NOMO-1 treated with dmso at 0.1 percent for 144 hours (cell line): ENCODE data around the gene CTNNA2.
"Not testable (repeated sequence)": the region's sequence is repeated elsewhere in the genome, so short reads cannot be mapped to it uniquely, and the experiment has no call there.

ENCODE experiments used
- DNase-seq: peaks from one replicate; lab custom pipeline; 2025; ENCODE audit not compliant: unreplicated experiment; lab: John Stamatoyannopoulos, UW

CTNNA2 gene

DNA sequence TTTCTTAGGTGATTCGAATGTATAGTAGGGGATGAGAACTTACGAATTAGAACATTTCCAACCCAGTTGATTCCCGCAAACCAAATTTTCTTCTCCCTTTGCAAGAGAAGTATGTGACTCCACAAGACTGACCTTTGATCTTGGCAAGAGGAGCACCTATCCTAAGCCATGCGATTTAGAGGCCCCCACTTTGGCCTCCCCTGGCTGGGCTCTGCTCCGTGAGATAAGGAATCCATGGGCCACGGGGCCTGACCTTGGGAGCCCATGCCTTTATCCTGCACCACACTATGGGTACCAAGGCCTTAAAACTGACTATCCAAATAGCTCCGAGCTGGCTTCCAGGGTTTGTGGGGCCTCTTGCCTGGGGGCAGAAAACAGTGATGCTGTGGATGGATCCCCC is 656.0 kb downstream of the CTNNA2 start:
- DNase-seq, result no peak

DNA sequence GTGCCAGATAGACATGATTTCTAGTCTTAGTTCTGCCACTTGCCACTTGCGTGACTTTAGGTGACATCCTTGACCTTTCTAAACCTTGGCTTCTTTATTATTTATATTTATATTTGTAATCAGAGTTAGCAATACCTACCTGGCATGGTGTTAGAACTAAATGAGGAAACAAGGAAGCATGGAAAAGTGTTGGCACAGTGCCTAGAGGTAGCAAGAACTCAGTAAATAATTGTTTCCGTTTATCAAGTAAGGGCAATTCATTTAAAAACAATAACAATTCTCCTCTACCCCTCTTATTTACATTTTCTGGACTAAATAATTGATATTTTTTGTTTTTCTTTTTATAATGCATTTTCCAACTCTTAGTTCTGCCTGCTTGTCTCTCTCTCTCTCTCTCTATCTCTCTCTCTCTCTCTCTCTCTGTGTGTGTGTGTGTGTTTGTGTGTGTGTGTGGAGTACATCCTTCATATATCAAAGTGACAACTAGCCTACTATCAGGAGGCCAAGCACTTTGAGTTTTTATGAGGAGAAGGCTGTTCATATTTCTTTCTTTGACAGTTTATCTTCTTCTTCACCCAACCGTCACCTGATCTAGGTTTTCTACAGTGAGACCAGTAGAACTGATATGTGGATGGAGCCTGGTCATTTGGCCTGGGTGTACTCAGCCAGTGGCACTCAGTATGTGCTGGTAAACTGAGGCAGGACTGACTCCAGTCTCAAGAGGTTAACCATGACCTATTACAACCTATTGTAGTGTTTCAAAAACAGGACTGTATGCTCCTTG is 657.2 kb downstream of the CTNNA2 start:
- no peak for DNase-seq

DNA sequence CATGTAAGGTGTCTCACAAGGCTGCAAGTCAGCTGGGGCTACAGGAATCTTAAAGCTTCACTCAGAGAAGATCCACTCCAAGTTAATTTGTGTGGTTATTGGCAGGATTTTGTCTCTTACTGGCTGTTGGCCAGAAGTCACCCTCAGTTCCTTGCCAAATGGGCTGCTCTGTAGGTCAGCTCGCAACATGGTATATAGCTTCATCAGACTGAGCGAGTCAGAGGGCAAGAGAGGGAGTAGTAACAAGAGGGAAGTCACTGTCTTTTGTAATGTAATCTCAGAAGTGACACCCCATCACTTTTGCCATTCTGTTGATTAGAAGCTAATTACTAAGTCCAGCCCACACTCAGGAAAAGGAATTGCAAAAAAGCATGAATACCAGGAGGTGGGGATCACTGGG is 672.2 kb downstream of the CTNNA2 start:
- no peak for DNase-seq

DNA sequence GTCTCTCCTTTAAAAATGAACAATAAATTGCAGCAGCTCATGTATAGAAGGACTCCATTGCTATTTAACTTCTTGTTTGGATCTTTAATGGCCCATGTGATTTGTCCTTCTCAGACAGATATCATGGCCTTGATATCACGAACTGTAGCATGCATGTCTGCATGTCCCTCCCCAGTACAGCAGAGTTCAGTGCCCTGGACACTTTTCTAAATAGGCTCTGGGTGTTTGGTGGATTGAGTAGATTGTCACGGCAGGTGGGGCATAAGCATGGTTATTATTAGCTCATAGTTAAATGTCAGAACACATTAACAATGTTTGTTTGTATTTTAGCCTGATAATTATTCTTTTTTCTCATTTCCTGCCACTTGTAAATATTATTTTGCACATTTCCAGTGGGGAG is 673.4 kb downstream of the CTNNA2 start:
- no peak for DNase-seq

DNA sequence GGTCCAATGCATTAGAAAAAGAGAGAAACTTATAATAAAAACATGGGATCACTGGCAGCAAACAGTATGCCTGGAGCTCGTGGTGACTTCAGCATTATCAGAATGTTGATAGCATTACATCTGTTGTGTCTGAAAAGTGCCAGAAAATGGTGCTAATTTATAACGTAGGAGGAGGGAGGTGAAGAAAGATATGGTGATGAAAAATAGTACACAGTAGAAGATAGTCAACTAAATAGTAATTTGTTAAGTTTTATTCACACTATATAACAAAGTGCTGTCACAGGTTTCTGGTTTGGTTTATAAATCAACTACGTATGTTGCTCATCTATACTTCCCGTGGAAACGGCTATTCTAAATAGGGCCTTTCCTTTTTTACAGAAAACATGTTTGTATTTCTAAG is 674.3 kb downstream of the CTNNA2 start:
- no peak for DNase-seq

DNA sequence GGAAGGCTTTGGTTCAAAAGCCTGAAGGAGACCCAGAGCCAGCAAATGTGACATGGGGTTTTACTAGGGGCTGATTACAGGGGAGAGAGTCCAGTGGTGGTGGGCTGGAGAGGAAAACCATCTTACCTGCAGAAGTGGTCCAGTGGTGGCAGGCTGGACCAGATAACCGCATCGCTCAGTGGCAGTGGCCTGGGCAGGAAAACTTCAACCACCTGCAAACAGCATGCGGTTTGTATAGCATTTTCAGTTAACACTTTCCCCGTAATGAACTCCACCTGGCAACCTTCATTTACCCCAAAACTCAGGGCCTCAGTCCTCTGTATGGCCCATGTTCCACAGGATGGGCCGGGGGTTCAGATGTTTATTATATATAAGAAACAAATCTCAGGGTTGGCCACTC is 677.3 kb downstream of the CTNNA2 start:
- no peak for DNase-seq

DNA sequence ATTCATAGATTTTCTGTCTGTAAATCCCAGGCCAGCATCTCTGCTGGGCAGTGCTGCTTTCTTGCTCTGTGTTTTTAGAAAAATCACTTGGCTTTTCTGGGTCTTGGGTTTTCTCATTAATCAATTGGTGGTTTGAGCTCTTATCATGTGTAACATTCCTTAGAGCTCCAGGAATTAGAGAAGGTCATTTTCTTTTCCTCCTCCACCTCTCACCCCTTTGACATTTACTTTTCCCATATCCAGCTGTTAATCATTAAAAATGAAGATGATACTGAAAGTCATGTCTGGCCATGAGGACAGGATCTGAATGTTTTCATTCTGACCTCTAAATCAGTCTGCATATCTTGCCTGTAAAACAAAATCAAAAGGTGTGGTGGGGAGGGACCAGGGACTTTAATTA is 680.7 kb downstream of the CTNNA2 start:
- no peak for DNase-seq

DNA sequence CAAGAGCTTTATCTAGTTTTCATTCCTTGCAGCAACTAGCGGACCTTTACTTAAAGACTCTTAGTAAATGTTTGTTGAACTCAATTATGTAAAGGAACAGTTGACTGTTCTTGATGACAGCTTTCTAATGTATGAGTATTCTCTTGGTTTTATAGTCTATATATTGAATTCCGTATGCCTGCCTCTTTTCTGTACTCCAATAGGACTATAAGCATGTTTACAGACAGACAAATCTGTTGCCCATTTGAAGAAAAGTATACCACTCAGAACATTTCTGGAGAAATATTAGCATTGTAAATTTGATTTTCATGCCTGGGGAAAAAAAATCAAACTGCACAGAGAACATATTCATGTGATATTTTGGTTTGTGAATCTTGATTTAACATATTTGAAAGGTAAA is 682.2 kb downstream of the CTNNA2 start:
- DNase-seq, result no peak

DNA sequence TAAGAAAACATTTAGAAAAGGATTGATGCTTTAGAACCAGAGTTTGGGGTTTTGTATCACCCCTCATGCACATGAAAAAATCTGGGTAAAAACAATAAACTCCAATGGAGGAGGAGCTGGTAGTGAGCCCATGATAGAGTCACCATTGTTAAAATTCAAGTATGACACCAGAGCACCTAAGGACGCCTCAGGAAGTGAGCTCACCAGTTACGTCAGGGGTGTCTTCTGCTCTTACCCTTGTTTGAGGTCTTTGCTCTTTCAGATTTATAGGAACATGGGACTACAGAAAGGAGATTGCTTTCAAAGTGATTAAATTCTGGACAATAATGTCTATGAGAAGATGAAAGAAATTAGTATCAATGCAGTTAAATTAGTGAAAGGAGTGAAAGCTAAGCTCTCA is 685.2 kb downstream of the CTNNA2 start:
- no peak for DNase-seq

DNA sequence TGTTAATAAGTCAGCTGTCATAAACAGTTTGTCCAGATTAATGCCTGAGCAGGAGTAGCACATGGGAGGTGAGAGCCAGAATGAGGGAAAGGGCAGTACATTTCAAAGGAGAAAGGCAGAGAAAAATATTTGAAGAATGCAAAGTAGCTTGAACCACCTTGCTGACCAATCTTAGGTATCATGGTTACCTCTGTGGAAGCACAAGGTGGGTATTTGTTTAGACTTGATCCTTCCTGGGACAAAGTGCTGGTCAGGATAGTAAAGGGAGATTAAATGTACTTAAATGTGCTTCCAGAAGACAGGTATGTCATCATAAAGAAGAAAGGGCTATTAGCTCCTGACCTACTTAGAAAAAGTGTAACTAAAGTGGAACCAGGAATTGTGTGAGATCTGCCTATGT is 686.7 kb downstream of the CTNNA2 start:
- no peak for DNase-seq

DNA sequence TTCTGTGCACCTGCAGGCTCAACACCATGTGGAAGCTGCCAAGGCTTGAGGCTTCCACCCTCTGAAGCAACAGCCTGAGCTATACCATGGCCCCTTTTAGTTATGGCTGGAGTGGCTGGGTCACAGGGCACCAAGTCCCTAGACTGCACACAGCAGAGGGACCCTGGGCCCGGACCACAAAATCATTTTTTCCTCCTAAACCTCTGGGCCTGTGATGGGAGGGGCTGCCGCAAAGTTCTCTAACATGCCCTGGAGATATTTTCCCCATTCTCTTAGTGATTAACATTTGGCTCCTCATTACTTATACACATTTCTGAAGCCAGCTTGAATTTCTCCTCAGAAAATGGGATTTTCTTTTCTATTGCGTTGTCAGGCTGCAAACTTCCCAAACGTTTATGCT is 691.1 kb downstream of the CTNNA2 start:
- DNase-seq, result not testable (repeated sequence)

DNA sequence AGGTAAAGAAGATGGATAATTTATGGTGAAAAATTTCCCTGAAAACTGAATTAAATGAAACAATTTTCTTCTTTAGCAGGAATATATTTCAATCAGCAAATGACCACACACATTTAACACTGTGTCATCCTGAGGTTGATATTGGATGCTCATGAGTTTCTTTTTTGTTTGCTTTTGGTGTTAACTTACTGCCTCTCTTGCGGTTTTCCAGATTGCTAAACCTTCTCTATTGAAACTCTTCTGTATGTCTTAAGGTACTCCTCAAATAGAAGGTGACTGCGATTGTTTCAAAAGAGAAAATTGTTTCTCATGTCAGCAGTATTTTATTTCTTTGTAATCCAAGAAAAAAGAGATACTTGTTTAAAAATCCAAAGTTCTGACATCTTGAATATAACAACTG is 692.6 kb downstream of the CTNNA2 start:
- no peak for DNase-seq

DNA sequence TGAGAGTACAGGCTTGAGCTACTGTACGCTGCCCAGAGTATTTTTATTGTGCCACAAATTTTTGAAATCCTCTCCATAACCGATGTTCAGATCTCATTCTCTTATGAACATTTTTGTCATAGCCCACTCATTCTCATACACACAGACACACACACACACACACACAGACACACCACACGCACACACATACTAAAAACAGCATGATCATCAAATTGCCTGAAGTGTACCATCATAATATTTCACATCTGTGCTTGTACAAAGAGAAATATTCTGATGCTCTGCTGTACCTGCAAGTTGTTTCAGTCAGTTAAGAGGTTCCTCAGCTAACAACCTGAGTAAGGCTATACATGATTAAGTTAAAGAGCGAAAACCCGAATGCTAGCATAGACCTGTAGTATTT is 696.6 kb downstream of the CTNNA2 start:
- DNase-seq, result no peak

DNA sequence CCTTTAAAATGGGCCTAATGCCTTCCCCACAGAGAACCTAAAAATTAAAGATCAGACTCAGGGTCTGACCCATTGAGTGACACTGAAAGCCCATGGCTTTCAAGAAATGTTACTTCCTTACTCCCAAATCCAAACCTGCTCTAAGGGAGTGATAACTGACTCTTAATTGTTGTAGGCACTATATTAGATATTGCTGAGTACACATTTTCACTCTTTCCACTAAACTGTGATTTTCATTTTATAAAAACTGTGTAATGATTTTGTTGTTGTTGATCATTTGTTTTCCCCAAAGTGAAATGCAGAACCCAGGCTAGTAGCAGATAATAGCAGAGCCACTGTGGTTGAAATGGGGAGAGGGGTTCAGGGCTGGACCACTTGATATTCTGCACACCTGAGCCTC is 704.6 kb downstream of the CTNNA2 start:
- no peak for DNase-seq

DNA sequence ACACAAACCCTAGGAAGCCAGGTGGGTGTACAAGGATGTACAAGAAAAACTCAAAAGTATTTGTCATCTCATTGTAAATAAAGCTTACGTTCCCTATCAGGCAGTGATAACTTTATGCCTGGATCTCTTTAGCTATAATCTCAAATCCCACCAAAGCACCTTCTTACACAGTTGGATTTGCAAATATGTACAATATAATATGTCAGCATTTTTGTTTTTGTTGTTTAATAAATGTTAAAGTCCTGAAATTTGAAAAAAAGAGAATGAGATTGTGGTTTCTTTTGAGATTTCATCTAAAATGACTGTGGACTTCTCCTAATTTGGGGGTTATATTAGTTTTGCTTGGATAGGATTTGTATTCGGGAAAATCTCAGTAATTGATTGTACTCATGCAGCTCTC is 709.8 kb downstream of the CTNNA2 start:
- no peak for DNase-seq

DNA sequence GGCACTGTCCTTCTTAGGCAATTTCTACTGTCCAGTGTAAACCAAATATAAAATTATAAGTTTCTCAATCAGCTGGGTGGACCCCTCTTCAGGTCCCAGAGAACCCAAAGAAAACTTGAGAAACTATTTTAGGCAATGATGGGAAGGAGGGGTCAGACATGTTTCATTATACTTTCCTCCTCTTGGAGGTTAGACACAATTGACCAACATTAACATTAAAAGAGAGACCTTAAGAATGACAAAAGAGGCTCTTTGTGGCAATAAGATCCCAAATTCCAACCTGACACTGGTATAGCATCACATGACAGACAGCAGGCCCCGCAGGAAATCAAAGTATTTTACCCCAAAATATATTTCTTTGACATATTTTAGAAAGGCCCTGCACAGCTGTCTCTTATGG is 718.6 kb downstream of the CTNNA2 start:
- DNase-seq, result no peak

DNA sequence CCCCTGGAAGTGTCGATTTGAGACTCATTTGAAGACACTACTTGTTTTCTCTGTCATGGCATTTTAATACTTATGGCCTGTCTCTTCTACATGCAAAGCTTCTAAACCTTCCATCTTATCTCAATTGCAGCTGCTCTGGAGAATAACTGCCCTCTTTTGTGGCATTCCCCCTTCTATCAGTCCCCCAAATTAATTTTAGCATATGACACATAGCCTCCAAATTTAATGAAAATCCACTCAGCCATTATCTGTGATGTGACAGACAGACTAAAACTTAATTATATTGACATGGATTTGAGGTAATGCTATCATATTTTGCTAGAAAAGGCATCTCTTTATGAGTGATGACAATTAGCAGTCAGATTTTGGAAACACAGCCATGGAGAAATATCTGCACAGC is 720.5 kb downstream of the CTNNA2 start:
- DNase-seq, result no peak

DNA sequence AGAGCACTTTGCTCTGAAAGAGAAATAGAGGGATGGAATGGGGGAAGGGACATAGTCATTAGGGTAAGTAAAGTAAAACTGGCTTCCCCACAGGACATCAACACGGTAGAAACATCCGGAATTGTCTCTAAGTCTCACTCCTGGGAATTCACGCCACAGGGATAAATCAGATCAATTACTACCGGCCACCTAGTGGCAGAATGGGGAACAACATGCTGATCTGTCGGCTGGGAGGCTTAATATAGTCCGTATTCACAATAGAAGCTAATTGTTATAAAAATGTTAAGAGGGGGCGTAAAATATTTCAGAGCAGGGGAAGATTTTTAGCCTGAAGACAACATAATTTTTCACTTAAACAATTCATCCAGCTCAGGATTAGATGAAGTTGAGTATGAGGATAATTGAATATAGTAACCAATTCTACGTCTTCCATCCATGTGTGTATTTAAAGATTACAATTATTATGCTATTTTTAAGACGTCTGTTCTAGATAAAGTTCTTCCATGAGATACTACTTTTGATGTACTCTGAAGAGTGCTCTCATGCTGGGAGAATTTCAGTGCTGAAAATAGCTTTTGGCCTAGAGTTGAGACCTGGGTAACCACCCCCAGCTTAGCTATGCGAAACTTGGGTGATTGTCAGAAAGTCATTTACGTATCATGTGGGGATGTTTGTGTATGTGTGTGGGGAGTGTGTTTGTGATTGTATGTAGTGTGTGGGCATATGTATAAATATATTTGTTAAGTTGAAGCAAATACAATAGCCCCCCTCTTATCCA is 726.0 kb downstream of the CTNNA2 start:
- DNase-seq, result no peak

DNA sequence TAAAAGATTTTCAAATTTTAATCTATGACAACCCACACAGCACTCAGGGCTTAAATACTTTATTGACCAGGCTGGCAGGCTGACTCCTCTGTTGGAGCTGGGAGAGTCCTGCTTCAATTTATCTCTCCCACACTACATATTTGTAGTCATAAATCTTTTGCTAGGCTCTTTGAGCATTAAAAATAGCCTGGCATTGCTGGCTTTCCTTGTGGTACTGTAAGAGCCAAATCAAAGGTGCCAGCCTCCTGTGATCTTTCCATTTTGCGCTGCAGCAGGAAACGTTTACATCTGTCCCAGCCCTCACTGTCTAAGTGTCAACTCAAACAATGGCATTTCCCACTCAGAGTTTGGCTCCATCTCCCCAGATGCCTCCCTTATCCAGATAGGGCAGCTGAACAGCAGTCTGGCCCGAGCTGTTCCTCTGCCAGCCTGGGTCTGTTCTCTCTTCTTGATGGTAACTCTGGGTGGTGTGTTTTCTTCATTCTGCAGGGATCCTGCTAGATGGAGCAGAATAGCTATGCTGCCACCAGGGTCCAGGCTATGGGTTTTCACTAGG is 729.6 kb downstream of the CTNNA2 start:
- DNase-seq, result no peak

DNA sequence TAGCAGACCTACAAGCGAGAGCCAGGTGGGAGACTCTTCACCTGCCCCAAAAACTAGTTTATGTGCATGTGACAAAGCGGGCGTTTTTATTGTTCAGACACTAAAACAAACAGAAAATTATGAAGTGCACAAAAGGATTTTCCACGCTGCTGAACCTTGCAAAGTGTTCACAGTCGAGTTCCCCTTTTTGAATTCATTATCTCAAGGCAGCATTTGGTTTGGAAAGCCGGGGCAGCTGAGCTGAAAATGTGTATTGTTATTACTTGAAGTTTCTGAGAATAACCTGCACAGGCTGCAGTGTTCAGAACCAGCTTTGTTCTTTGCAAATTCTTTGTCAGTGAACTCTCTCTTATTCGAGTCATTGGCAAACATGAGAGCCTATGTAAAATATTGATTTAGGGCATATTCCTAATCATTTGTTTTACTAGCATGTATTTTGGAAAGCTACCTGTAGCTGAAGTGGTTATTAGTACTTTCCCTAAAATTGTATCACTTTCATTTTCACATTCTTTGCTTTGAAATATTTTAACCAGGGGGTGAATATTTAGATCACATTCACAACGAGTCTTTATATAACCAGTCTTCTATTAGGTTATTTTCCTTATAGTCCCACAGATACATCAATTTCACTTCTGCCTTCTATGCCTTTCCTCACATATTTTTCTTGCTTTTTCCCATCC is 732.2 kb downstream of the CTNNA2 start:
- DNase-seq, result no peak

DNA sequence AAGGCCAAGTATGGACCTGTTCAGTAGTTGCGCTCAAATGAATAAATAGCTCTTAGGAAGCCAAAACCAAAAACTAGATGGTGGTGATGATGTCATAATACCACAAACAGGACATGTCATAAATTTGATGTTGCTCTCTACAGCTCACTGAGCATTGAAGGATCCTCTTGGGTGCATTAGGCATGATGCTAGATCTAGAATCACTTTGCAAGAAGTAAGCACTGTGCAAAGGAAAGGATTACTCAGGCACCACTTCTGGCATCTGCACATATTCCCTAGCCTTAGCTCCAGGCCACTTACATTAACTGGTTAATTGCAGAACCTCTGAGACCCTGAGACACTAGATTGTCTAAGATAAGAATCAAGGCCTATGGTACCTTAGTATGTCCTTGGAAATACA is 733.7 kb downstream of the CTNNA2 start:
- DNase-seq, result no peak

DNA sequence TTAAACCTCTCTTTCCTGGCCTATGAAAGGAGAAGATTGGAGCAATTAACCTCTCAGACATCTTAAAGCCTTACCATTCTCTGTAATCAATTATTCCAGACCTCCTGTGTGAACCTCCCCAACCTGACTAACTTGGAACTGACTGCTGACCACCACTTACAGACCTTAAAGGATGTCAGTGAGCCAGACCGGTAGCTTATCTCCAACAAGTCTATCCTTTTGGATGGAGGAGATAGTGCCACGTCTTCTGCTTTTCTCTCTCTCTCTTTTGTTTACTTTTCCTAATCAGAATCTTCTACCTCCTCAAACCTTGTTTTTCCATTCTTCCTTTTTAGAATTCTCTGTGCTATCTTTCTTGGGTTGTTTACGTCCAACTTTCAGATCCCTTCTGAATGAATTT is 734.5 kb downstream of the CTNNA2 start:
- DNase-seq, result no peak
